Adrenal gland (tissue), 12 donors: ENCODE data around the gene LMAN1L. TPM values are rescaled to one million over a fixed set of nuclear protein-coding genes. Genes with fewer than 3 reads are reported as not detected.

Experiments used
- DNase-seq, 7 donors: peaks; one replicate each; pipeline ENCODE4 v3.0.0-alpha.2; 2019 to 2020
- H3K27ac ChIP-seq, 5 donors: fragments of 200-600 bp; sonication (generic) in 4 of 5; 1 replicate in 3 of 5; 2 replicates in 2 of 5; pipeline versions ENCODE4 v1.5.1 to v1.8.0; 2016 to 2020; ENCODE audit warnings: mild to moderate bottlenecking in 1 of 5
- H3K27me3 ChIP-seq: fragments of 200-600 bp; 2 replicates; pipeline ENCODE4 v1.8.0; 2021
- H3K36me3 ChIP-seq, 2 donors: fragments of 200-600 bp; replicated peaks in 1 of 2; 1 replicate in 1 of 2; 2 replicates in 1 of 2; pipeline versions ENCODE4 v1.5.1 to v1.8.0; 2018 to 2022
- H3K4me1 ChIP-seq, 2 donors: fragments of 200-600 bp; replicated peaks in 1 of 2; 1 replicate in 1 of 2; 2 replicates in 1 of 2; pipeline versions ENCODE4 v1.5.1 to v1.8.0; 2018 to 2021
- H3K4me3 ChIP-seq, 4 donors: fragments of 200-600 bp; sonication (generic) in 3 of 4; one replicate each; pipeline ENCODE4 v1.5.1; 2016 to 2018
- H3K9me3 ChIP-seq, 3 donors: fragments of 200-600 bp; sonication (generic) in 1 of 3; replicated peaks in 1 of 3; 1 replicate in 2 of 3; 2 replicates in 1 of 3; pipeline versions ENCODE4 v1.5.1 to v1.8.0; 2016 to 2021
- POLR2A ChIP-seq, 2 donors: fragments of 450-650 bp; IDR thresholded peaks; one replicate each; pipeline ENCODE4 v1.6.1; 2017; ENCODE audit warnings: antibody characterized with exemption in 2 of 2, mild to moderate bottlenecking in 2 of 2, moderate library complexity in 1 of 2
- WGBS, 4 donors: extraction: QIAGEN DNeasy Blood & Tissue Kit in 2 of 4; methylation state at CpG; one replicate each; pipeline versions ENCODE4 v1.1.5 to v1.1.7; 2013 to 2017; 5-methylcytosine and 5-hydroxymethylcytosine counted together
- intact Hi-C, 2 donors: fragments of 100-400 bp; cut with DNase I; formaldehyde crosslinking; loops; one replicate each; pipeline versions ENCODE4 v1.14.1 to v1.15.0; 2022 to 2023
- polyA plus RNA-seq, 3 donors: library from polyadenylated mRNA; stranded (reverse); fragments of 200-250 nt in 2 of 3; fragments of 350-450 nt in 1 of 3; fragmentation: Illumina TruSeq in 1 of 3; extraction: RNeasy Lipid Tissue Mini Kit (QIAGEN cat#74804) in 1 of 3; gene quantifications; one replicate each; pipeline ENCODE4 v1.2.3, GENCODE V29; 2013 to 2014
- total RNA-seq, 9 donors: library from RNA; depleted of rRNA in 4 of 9; stranded (reverse); fragments of >200 nt in 4 of 9; fragments of 120-200 nt in 1 of 9; fragmentation: NEBNext Ultra II Directional in 1 of 9; extraction: Animal tissue kit (Norgen Biotek cat#: 25700) in 1 of 9; gene quantifications; one replicate each; pipeline versions ENCODE4 v1.1.0 to v1.2.4, GENCODE V29; 2013 to 2023
- TF ChIP-seq, protein P1 (sequence below), 6 experiments: fragments of 450-650 bp in 4 of 6; fragments of 200-600 bp in 2 of 6; sonication (generic) in 1 of 6; IDR thresholded peaks; 1 replicate in 5 of 6; 2 replicates in 1 of 6; pipeline versions ENCODE4 v1.5.1 to v1.8.0; 2016 to 2021; ENCODE audit warnings: antibody characterized with exemption in 6 of 6, mild to moderate bottlenecking in 2 of 6, moderate library complexity in 1 of 6
- donor health status: healthy with polysubstance abuse.
- donor health status: Bipolar disorder and iron deficiency.
- donor health status: DM: yes; HTN: yes; CAD: no.
- donor health status: DM: no; HTN: no; CAD: no.
- donor health status: DM: no; HTN: no; CAD: no.
- donor health status: DM: yes; HTN: yes; CAD: no.

LMAN1L gene
- total and polyA plus RNA-seq, 12 donors, result 0.28 to 12.5 (median 5.1) TPM; not detected in 1

GRCh38 chr15:74789741-74790079 lies 22.9 kb upstream of the LMAN1L start:
- peak overlapping the region in 1 of 4 donors; percentile 9 for H3K4me3 ChIP-seq

GRCh38 chr15:74790080-74790916 lies 22.3 kb upstream of the LMAN1L start:
- Histone ChIP-seq H3K9me3 (no peaks in the 10 kb centered on the region), H3K4me1 (peaks cover 26 to 81% of the 10 kb centered on the region in 2 donors), H3K36me3 (no peaks in the 10 kb centered on the region), H3K27ac (peak overlapping the region in 3 of 5 donors; percentile 39 to 83 (median 60)), H3K27me3 (no peaks in the 10 kb centered on the region), H3K4me3 (peak overlapping the region in 1 of 4 donors; percentile 9)
- TF ChIP-seq, protein P1, sequence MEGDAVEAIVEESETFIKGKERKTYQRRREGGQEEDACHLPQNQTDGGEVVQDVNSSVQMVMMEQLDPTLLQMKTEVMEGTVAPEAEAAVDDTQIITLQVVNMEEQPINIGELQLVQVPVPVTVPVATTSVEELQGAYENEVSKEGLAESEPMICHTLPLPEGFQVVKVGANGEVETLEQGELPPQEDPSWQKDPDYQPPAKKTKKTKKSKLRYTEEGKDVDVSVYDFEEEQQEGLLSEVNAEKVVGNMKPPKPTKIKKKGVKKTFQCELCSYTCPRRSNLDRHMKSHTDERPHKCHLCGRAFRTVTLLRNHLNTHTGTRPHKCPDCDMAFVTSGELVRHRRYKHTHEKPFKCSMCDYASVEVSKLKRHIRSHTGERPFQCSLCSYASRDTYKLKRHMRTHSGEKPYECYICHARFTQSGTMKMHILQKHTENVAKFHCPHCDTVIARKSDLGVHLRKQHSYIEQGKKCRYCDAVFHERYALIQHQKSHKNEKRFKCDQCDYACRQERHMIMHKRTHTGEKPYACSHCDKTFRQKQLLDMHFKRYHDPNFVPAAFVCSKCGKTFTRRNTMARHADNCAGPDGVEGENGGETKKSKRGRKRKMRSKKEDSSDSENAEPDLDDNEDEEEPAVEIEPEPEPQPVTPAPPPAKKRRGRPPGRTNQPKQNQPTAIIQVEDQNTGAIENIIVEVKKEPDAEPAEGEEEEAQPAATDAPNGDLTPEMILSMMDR (IDR thresholded peaks at IDR 0.05), result no peak
- no peak for TF ChIP-seq POLR2A (IDR thresholded peaks at IDR 0.05)
- DNase-seq, result peak in 6 of 7 donors; percentile 67 to 87 (median 82)
- WGBS, 4 donors, result 23 to 30% (median 26%) methylated on average over 8 to 15 of the region's 15 CpGs
- intact Hi-C loops, result no loop called here

More at GRCh38 chr15:74789741-74790079, 22.9 kb upstream of the LMAN1L start:
- no peaks in the 10 kb centered on the region for H3K27me3 ChIP-seq
- no peaks in the 10 kb centered on the region for H3K9me3 ChIP-seq
- H3K36me3 ChIP-seq, result no peaks in the 10 kb centered on the region
- DNase-seq, result no peak
- peak overlapping the region in 3 of 5 donors; percentile 39 to 83 (median 60) for H3K27ac ChIP-seq
- no peak for TF ChIP-seq POLR2A (IDR thresholded peaks at IDR 0.05)
- TF ChIP-seq, protein P1 (IDR thresholded peaks at IDR 0.05), result no peak
- WGBS, 4 donors, result 33 to 50% (median 39%) methylated on average over 1 to 3 of the region's 3 CpGs
- intact Hi-C loops, result no loop called here
- H3K4me1 ChIP-seq, result peaks cover 26 to 85% of the 10 kb centered on the region in 2 donors

DNA sequence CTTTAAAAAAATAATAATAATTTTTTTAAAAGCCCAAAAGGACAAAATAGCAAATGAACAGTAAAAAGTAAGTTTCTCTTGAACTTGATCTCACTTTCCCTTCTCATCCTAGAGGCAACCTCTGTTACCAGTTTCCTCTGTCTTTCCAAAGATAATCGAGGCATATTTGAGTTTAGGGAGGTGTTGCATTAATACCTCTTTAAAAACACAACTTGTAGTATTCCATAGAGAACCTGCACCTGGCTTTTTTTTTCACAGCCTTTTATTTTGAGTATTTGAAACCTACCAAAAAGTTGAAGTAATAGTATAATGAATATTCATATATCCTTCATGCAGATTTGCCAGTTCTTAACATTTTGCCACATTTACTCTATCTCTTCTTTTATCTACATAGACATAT lies 21.6 kb upstream of the LMAN1L start:
- no peak overlapping the region for H3K4me3 ChIP-seq
- peak overlapping the region in 1 of 5 donors; percentile 60 for H3K27ac ChIP-seq
- 50 to 68% (median 59%) methylated on average over 1 of the region's 1 CpG for WGBS, 4 donors

GRCh38 chr15:74791667-74792066 lies 21.0 kb upstream of the LMAN1L start:
- Histone ChIP-seq H3K4me3 (no peak overlapping the region), H3K36me3 (no peaks in the 10 kb centered on the region), H3K27me3 (no peaks in the 10 kb centered on the region), H3K9me3 (no peaks in the 10 kb centered on the region), H3K27ac (peak overlapping the region in 1 of 5 donors; percentile 5), H3K4me1 (peaks cover 21 to 70% of the 10 kb centered on the region in 2 donors)
- WGBS, 4 donors, result 82 to 92% (median 86%) methylated on average over 4 to 7 of the region's 7 CpGs
- TF ChIP-seq POLR2A (IDR thresholded peaks at IDR 0.05), result no peak
- TF ChIP-seq, protein P1 (IDR thresholded peaks at IDR 0.05), result no peak
- intact Hi-C loops, result no loop called here
- peak in 1 of 7 donors; percentile 88 for DNase-seq

More for the DNA sequence above, 21.6 kb upstream of the LMAN1L start:
- no peaks in the 10 kb centered on the region for H3K9me3 ChIP-seq
- intact Hi-C loops, result no loop called here
- H3K4me1 ChIP-seq, result peaks cover 26 to 76% of the 10 kb centered on the region in 2 donors
- DNase-seq, result no peak
- no peaks in the 10 kb centered on the region for H3K36me3 ChIP-seq
- TF ChIP-seq, protein P1 (IDR thresholded peaks at IDR 0.05), result no peak
- TF ChIP-seq POLR2A (IDR thresholded peaks at IDR 0.05), result no peak
- H3K27me3 ChIP-seq, result no peaks in the 10 kb centered on the region
